Right lung (tissue), 5 donors: ENCODE data around the gene MST1. TPM values are rescaled to one million over a fixed set of nuclear protein-coding genes. Genes with fewer than 3 reads are reported as not detected.
"Not testable (repeated sequence)": the region's sequence is repeated elsewhere in the genome, so short reads cannot be mapped to it uniquely, and the experiment has no call there.

Experiments
- DNase-seq, 2 donors: peaks; one replicate each; pipeline ENCODE4 v3.0.0-alpha.2; 2013
- polyA plus RNA-seq, 5 donors: library from polyadenylated mRNA; unstranded; fragments of 120-200 nt; gene quantifications; one replicate each; pipeline versions ENCODE4 v1.2.1 to v1.2.3, GENCODE V29; 2013; ENCODE audit warnings: inconsistent platforms in 1 of 5, low replicate concordance in 1 of 5; ENCODE audit not compliant: insufficient read length in 5 of 5, insufficient read depth in 1 of 5

Gene MST1
- polyA plus RNA-seq, 5 donors: 21.3 to 54.2 (median 40.5) TPM

- no peak for DNase-seq
Measured at GRCh38 chr3:49702672-49703071, 13.4 kb upstream of the MST1 start.

GRCh38 chr3:49701388-49702077 is 12.3 kb upstream of the MST1 start:
- DNase-seq: no peak

- DNase-seq: no peak
Measured at GRCh38 chr3:49700453-49701128, 11.3 kb upstream of the MST1 start.

- no peak for DNase-seq
Measured at GRCh38 chr3:49700014-49700413, 10.7 kb upstream of the MST1 start.

GRCh38 chr3:49699281-49699979 is 10.2 kb upstream of the MST1 start:
- DNase-seq: no peak

GRCh38 chr3:49695350-49696015 is 6.2 kb upstream of the MST1 start:
- not testable (repeated sequence) for DNase-seq

GRCh38 chr3:49694409-49695070 is 5.3 kb upstream of the MST1 start:
- not testable (repeated sequence) for DNase-seq

- not testable (repeated sequence) for DNase-seq
Measured at GRCh38 chr3:49691481-49691880, 2.2 kb upstream of the MST1 start.

GRCh38 chr3:49690856-49691255 is 1.6 kb upstream of the MST1 start:
- DNase-seq: not testable (repeated sequence)

GRCh38 chr3:49689908-49690624 is 792 bp upstream of the MST1 start:
- DNase-seq: not testable (repeated sequence)

GRCh38 chr3:49688338-49689045 is 782 bp downstream of the MST1 start:
- not testable (repeated sequence) for DNase-seq

GRCh38 chr3:49687424-49687795 is 1.9 kb downstream of the MST1 start:
- not testable (repeated sequence) for DNase-seq

- peak; percentile 25 to 42 for DNase-seq
Measured at GRCh38 chr3:49686769-49687423, 2.4 kb downstream of the MST1 start.

GRCh38 chr3:49686346-49686745 is 2.9 kb downstream of the MST1 start:
- peak in 1 of 2 donors; percentile 37 for DNase-seq

- DNase-seq: not testable (repeated sequence)
Measured at GRCh38 chr3:49685846-49686245, 3.4 kb downstream of the MST1 start.

- DNase-seq: not testable (repeated sequence)
Measured at GRCh38 chr3:49685103-49685502, 4.2 kb downstream of the MST1 start.

- DNase-seq: not testable (repeated sequence)
Measured at GRCh38 chr3:49684453-49684852, 4.8 kb downstream of the MST1 start.

GRCh38 chr3:49683162-49683561 is 6.1 kb downstream of the MST1 start:
- no peak for DNase-seq

GRCh38 chr3:49681543-49681942 is 7.7 kb downstream of the MST1 start:
- no peak for DNase-seq

- DNase-seq: no peak
Measured at GRCh38 chr3:49681232-49681522, 8.1 kb downstream of the MST1 start.
